Fibroblast of peridontal ligament (primary cell): ENCODE data around the gene NTN1.

Experiments
- DNase-seq: peaks from one replicate; pipeline ENCODE4 v3.0.0-alpha.2; 2010; ENCODE audit errors: extremely low read depth

NTN1 gene

GRCh38 chr17:9162275-9162985 is 141.1 kb downstream of the NTN1 start:
- no peak for DNase-seq

- DNase-seq, result no peak
These were observed 145.5 kb downstream of the NTN1 start for GRCh38 chr17:9166788-9167187.

GRCh38 chr17:9167379-9167778 is 146.1 kb downstream of the NTN1 start:
- DNase-seq, result no peak

- no peak for DNase-seq
These were observed 147.8 kb downstream of the NTN1 start for GRCh38 chr17:9169116-9169515.

- no peak for DNase-seq
These were observed 149.0 kb downstream of the NTN1 start for GRCh38 chr17:9170336-9170735.

GRCh38 chr17:9170853-9171252 is 149.5 kb downstream of the NTN1 start:
- DNase-seq, result no peak

- no peak for DNase-seq
These were observed 152.2 kb downstream of the NTN1 start for GRCh38 chr17:9173386-9173983.

GRCh38 chr17:9174312-9174711 is 153.0 kb downstream of the NTN1 start:
- DNase-seq, result no peak

- no peak for DNase-seq
These were observed 153.7 kb downstream of the NTN1 start for GRCh38 chr17:9174779-9175574.

- DNase-seq, result no peak
These were observed 154.6 kb downstream of the NTN1 start for GRCh38 chr17:9175700-9176467.

GRCh38 chr17:9177212-9177611 is 155.9 kb downstream of the NTN1 start:
- DNase-seq, result no peak

- no peak for DNase-seq
These were observed 157.0 kb downstream of the NTN1 start for GRCh38 chr17:9178319-9178718.

- no peak for DNase-seq
These were observed 158.3 kb downstream of the NTN1 start for GRCh38 chr17:9179602-9180001.

GRCh38 chr17:9181640-9182039 is 160.3 kb downstream of the NTN1 start:
- DNase-seq, result no peak

- no peak for DNase-seq
These were observed 162.0 kb downstream of the NTN1 start for GRCh38 chr17:9183306-9183705.

- DNase-seq, result no peak
These were observed 163.8 kb downstream of the NTN1 start for GRCh38 chr17:9185142-9185541.

GRCh38 chr17:9185688-9186284 is 164.5 kb downstream of the NTN1 start:
- no peak for DNase-seq

GRCh38 chr17:9187828-9188227 is 166.5 kb downstream of the NTN1 start:
- no peak for DNase-seq

- DNase-seq, result no peak
These were observed 167.1 kb downstream of the NTN1 start for GRCh38 chr17:9188367-9188766.

- DNase-seq, result no peak
These were observed 168.6 kb downstream of the NTN1 start for GRCh38 chr17:9189870-9190269.

- DNase-seq, result no peak
These were observed 170.7 kb downstream of the NTN1 start for GRCh38 chr17:9192010-9192409.

GRCh38 chr17:9195411-9195810 is 174.1 kb downstream of the NTN1 start:
- DNase-seq, result no peak
